Stimulated activated CD4-positive, alpha-beta T cell treated with anti-CD3 and anti-CD28 coated beads, Interleukin-12 subunit alpha, Interleukin-12 subunit beta, amount 100 ng/mL, for 4 hours (primary cell): Measurements from ENCODE around the gene SPATA7.

Source experiments
- DNase-seq: peaks from one replicate; pipeline ENCODE4 v3.0.0-alpha.2; 2020

Gene SPATA7

DNA sequence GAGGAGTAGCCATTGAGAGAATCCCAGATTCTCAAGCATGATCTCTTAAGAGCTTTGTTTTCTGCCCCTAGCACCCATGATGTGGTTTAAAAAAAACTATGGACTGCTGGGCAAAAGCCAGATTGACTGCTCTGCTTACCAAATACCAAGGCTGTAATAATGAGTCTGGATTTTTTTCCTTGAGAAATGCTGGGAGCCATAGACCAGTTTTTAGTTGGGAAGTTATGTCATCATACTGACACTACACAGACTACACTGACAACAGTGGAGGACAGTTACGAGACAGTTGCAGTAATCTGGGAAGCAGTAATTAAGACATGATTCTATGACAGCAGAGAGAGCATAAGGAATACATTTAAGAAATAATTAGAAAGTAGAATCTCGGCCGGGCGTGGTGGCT is 35.8 kb downstream of the SPATA7 start:
- no peak for DNase-seq

GRCh38 chr14:88422047-88422446 is 36.6 kb downstream of the SPATA7 start:
- no peak for DNase-seq

- DNase-seq: no peak
These were observed 37.6 kb downstream of the SPATA7 start for GRCh38 chr14:88422919-88423650.

DNA sequence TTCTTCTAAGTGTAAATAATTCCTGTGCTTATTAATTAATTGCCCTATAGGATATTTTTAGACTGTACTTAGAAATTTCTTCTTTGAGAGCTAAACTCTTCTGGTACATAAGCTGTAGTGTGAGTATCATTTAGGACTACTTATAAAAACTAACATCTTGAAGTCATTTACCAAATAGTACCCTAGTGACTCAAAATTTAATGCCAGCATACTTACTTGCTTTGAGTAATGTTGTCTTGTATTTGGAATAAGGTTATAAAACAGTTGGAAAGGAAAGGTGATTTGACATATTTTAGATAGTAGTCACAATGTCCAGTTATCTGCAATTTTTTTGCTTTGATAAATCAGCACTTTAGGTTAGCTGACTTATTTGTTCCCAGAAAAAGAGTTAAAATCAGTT is 39.1 kb downstream of the SPATA7 start:
- no peak for DNase-seq

DNA sequence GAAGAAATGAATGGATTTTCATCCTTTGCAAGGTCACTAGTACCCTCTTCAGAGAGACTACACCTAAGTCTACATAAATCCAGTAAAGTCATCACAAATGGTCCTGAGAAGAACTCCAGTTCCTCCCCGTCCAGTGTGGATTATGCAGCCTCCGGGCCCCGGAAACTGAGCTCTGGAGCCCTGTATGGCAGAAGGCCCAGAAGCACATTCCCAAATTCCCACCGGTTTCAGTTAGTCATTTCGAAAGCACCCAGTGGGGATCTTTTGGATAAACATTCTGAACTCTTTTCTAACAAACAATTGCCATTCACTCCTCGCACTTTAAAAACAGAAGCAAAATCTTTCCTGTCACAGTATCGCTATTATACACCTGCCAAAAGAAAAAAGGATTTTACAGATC is 40.8 kb downstream of the SPATA7 start:
- no peak for DNase-seq

DNA sequence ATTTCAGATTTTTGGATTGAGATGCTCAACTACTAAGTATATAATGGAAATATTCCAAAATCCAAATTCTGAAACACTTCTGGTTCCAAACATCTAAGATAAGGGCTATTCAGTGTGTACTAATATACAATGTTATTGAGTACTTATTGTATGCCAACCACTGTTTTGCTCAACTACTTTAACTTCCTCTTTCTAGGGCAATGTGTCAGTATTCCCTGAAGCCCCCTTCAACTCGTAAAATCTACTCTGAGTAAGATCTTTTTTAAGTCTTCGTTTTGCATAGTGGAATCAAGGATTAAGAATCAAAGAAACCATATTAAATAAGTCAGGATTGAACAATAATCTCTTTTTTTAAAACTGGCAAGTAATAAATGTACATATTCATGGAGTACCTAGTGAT is 45.5 kb downstream of the SPATA7 start:
- no peak for DNase-seq

- DNase-seq: no peak
These were observed 52.2 kb downstream of the SPATA7 start for GRCh38 chr14:88437658-88438057.

DNA sequence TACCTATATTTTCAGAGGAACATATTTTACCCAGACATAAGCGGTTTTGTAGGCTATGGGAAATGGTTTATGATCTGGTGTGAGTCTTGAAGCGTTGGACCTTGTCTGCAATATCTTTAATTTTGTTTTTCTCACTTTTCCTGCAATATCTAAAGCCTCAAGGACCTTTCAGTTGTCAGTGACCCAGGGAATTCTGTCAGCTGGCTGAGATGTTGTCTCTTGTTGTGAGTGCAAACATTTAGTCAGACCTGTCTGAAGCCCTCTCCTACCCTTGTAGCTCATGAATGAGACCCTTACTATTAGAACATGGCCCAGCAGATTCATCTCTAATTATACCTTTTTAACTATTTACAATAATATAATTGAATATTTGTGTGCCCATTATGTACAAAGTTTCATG is 53.6 kb downstream of the SPATA7 start:
- DNase-seq: no peak

GRCh38 chr14:88452231-88452630 is 66.8 kb downstream of the SPATA7 start:
- no peak for DNase-seq

DNA sequence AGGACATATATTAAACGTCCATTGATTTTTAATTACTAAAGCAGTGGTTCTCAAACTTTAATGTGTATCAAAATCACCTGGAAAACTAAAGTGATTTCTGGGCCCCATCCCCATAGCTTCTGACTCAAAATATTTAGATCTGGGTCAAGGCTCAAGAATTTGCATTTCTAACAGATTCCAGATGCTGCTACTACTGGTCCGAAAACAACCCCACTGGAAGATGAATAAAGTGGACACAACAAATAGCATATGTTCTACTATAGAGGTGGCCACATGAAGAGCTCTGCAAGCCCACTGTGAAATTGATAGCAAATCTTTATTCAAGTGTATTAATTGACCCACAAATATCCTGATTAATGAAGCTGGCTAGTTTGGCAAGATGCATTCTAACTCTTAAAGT is 69.4 kb downstream of the SPATA7 start:
- DNase-seq: no peak

GRCh38 chr14:88463318-88463717 is 77.9 kb downstream of the SPATA7 start:
- no peak for DNase-seq

DNA sequence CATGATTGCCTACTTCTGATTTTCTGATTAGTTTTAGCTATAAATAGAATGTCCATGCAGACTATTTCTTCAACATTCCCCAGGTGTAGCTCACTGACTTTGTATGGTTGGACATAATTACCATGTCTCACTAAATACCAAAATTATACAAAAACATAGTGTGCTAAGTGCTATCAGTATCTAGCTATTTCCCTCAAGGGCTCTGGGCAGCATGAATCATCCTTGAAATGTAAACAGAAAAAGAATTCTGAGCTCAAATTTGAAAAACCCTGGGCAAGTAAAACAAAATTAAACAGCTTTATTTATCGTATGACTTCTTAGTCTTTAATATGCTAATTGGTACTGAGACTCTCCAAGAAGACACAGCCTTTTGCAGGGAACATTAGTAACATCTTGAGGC is 82.9 kb downstream of the SPATA7 start:
- no peak for DNase-seq

DNA sequence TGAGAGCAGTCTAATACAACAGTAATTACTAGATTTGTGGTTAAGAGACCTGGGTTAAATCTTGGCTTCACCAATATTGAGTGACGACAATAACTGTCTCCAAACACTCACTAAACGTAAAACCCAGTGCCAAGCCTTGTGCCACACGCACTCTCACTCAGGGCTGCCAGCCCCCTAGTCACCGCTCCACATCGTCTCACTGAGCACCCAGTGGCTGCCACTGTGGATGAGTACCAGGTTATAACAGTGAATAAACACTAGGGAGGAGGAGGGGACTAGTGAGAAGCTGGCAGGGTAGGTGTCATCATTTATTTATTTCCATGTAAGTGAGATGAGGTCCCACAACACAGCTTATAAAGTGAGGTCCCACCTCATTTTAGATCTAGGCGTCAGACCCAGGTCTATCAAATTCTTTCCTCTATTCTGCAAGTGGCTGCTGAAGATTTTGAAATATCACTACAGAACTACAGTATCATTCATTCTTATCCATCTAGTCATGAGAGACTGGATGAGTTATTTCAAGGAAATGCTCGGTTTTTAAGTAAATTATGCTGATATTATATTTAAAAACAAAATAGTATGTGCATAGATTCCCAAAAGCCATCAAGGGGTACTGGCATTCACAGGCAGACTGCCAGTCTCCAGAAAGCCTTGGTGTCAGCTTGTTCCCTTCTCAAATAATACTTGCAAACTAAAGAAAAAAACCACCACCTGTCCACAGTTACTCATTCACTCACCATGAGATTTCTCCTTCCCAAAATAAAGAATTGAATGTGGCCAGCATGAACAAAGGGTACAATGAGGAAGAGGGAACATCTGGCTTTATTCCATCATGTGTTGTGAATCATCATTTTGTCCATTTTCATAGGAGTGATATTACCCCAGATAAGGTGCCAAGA is 85.3 kb downstream of the SPATA7 start:
- DNase-seq: no peak

DNA sequence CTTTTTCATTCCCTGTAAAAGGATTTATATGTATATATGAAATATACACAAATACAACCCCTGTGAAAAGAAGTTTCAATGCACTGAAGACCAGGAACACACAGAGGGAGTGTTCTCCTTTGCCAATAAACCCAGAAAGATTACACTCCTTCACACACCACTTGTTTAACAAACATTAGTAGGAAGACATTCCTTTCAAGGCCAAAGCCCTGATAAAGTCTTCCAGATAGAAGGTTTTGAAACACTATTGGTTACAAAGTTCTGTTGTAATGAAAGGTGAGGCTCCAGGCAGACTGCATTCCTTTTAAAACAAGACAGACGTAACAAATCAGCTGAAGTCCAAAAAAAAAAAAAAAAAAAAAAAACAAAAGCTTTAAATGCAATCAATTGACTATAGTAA is 88.3 kb downstream of the SPATA7 start:
- DNase-seq: no peak

DNA sequence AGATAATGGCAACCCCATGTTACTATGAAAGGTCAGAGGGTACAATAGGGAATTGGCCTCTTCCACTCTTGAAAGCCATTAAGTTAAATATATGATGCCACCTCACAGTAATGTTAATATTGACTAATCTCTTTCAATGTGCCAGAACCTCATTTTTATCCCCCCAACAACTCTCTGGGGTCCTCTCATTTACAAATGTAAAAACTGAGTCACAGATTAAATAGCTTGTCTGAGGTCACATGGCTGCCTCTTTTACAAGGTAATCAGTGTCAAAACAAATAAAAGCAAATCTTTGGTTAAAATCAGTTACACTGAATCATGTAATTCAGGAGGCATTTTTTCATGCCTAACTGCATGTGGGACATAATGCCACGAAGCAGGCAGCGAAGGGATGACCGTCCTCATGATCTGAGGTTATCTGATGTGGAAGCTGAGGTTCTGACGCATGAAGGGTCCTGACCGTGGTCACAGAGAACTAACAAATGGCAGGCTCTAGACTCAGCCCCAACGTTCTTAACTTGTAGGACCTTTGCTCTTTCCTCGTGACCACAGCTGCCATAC is 90.8 kb downstream of the SPATA7 start:
- no peak for DNase-seq

DNA sequence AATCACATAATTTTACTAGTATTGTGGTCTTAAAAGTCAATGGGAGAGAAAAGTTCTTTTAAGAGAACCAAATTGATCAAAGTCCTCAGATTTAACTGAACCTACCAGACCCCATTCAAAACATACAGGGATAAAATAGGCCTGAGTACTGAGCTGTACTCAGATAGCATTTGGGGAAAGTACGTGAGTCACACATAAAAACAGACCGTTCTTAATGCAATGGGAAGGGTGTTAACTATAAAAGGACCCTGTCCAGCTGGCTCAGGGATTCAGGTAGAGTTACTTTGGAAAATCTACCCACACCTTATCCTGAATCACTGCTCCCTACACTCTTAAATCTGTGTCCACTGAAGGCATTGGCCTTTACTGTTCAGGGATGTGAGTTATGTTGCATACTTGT is 91.4 kb downstream of the SPATA7 start:
- DNase-seq: no peak

DNA sequence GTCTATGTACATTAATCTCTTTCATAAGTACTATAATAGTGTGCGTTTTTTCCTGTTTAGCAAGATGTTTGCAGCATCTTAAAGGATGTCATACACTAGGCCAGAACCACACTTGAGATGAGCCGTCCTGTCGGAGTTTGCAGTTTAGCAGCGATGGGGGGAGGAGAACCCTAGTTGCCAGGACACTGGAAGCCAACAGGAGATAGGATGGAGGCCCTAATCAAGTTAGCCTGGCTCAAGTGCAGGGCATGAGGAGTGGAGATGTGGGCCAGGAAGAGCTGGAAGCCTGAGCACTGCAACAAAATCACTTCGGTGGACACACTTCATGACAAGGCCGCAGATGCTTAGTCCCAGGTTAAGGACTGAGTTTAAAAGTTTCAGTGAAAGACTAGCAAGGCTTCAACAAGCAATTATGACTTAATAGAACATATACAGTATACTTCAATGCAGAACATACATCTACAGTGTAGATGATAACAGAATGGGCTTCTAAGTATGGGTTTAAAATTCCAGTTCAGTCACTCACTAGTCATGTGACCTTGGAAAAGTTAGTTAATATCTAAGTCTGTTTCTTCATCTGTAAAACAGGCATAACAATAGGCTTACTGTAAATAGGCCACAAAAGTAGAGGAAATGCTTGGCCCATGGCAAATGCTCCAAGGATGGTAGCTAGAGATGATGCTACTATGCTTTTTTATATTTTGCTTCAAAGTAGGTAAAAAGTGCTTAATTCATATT is 92.2 kb downstream of the SPATA7 start:
- DNase-seq: no peak

- no peak for DNase-seq
These were observed 93.5 kb downstream of the SPATA7 start for GRCh38 chr14:88478931-88479330.

- no peak for DNase-seq
These were observed 94.1 kb downstream of the SPATA7 start for GRCh38 chr14:88479574-88479987.

- DNase-seq: no peak
These were observed 95.6 kb downstream of the SPATA7 start for GRCh38 chr14:88481059-88481458.

GRCh38 chr14:88481794-88482193 is 96.3 kb downstream of the SPATA7 start:
- no peak for DNase-seq

DNA sequence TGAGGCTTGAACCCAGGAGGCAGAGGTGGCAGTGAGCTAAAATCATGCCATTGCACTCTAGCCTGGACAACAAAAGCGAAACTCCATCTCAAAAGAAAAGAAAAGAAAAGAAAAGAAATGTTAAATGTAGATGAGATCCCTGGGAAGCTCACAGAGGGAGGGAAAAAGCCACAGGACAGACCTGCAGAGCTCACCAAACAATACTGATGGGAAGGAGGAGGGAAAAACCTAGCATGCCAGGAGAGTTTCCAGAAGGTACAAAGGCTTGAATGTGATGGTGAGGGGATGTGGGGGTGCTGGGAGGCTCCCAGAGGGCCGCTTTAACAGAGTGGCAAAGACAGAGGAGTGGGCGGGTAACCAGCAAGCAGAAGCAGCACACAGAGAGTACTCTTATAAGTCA is 97.1 kb downstream of the SPATA7 start:
- no peak for DNase-seq
